HG02884 (cell line): ENCODE results near the gene RNASE8.

Experiments
- ATAC-seq: cut with Tn5 transposase; IDR thresholded peaks from one replicate; pipeline ENCODE4 v1.9.1; 2021; ENCODE audit warnings: mild to moderate bottlenecking, moderate library complexity; ENCODE audit not compliant: unreplicated experiment

RNASE8 gene

GRCh38 chr14:21050597-21050996 is 7.0 kb upstream of the RNASE8 start:
- no peak for ATAC-seq

- ATAC-seq = no peak
These were observed 4.2 kb upstream of the RNASE8 start for GRCh38 chr14:21053184-21054122.

- ATAC-seq = no peak
These were observed 3.4 kb upstream of the RNASE8 start for GRCh38 chr14:21054123-21054767.

- no peak for ATAC-seq
These were observed 2.9 kb upstream of the RNASE8 start for GRCh38 chr14:21054768-21055145.

- no peak for ATAC-seq
These were observed 2.0 kb upstream of the RNASE8 start for GRCh38 chr14:21055432-21056117.

- ATAC-seq = no peak
These were observed 980 bp upstream of the RNASE8 start for GRCh38 chr14:21056520-21057163.

- no peak for ATAC-seq
These were observed 1.3 kb downstream of the RNASE8 start for GRCh38 chr14:21058903-21059302.

- no peak for ATAC-seq
These were observed 2.4 kb downstream of the RNASE8 start for GRCh38 chr14:21059842-21060613.

- ATAC-seq = no peak
These were observed 3.2 kb downstream of the RNASE8 start for GRCh38 chr14:21060614-21061346.

- no peak for ATAC-seq
These were observed 3.7 kb downstream of the RNASE8 start for GRCh38 chr14:21061347-21061668.

- ATAC-seq = no peak
These were observed 5.9 kb downstream of the RNASE8 start for GRCh38 chr14:21063479-21063878.

GRCh38 chr14:21066882-21067502 is 9.4 kb downstream of the RNASE8 start:
- ATAC-seq = no peak

GRCh38 chr14:21068521-21069387 is 11.1 kb downstream of the RNASE8 start:
- ATAC-seq = no peak

- no peak for ATAC-seq
These were observed 11.9 kb downstream of the RNASE8 start for GRCh38 chr14:21069388-21070082.

GRCh38 chr14:21070083-21070609 is 12.5 kb downstream of the RNASE8 start, which contains the start of gene ARHGEF40:
Gene ARHGEF40 (plus strand): TSS chr14:21070304. CDS start chr14:21070397, 93 bp downstream.
- ATAC-seq = no peak

- no peak for ATAC-seq
These were observed 13.1 kb downstream of the RNASE8 start for GRCh38 chr14:21070610-21071224.
